ENCODE results near the gene TEP1.

- no peak for TF ChIP-seq EZH2 (IDR thresholded peaks at IDR 0.05; ENCODE audit: borderline replicate concordance, insufficient read depth, low read length, poor library complexity, severe bottlenecking)
- no peak for TF ChIP-seq CTCF (IDR thresholded peaks at IDR 0.05; ENCODE audit: poor library complexity, severe bottlenecking)
- TF ChIP-seq EP300 (conservative IDR thresholded peaks at IDR 0.05; ENCODE audit: poor library complexity, severe bottlenecking), result peak; percentile 8
- TF ChIP-seq POLR2AphosphoS5 (IDR thresholded peaks at IDR 0.05), result peak; percentile 62
- no peak for TF ChIP-seq SMC3 (conservative IDR thresholded peaks at IDR 0.05; ENCODE audit: poor library complexity)
- TF ChIP-seq REST (IDR thresholded peaks at IDR 0.05; ENCODE audit: borderline replicate concordance), result peak; percentile 41
- no peak for TF ChIP-seq RAD21 (conservative IDR thresholded peaks at IDR 0.05)
- peak; percentile 97 for TF ChIP-seq MXI1 (conservative IDR thresholded peaks at IDR 0.05; ENCODE audit: poor library complexity, severe bottlenecking)
- TF ChIP-seq TAF1 (IDR thresholded peaks at IDR 0.05; ENCODE audit: low read depth), result peak; percentile 75
These were observed 80.4 kb downstream of the TEP1 start, which contains the start of gene CCNB1IP1 for GRCh38 chr14:20332788-20333493.

Measured in neural cell (in vitro differentiated cells).